WI38 (cell line): Measurements from ENCODE around the gene RPL29.

Source experiments
- H3K4me3 ChIP-seq: 2 replicates; pipeline ENCODE4 v1.5.1; 2011; ENCODE audit warnings: low read depth, mild to moderate bottlenecking, control low read depth, low read length
- TF ChIP-seq, protein P1 (sequence below): IDR thresholded peaks from 2 replicates; pipeline ENCODE4 v1.5.1; 2012; ENCODE audit warnings: low read depth, mild to moderate bottlenecking, control low read depth, low read length

RPL29 gene

DNA sequence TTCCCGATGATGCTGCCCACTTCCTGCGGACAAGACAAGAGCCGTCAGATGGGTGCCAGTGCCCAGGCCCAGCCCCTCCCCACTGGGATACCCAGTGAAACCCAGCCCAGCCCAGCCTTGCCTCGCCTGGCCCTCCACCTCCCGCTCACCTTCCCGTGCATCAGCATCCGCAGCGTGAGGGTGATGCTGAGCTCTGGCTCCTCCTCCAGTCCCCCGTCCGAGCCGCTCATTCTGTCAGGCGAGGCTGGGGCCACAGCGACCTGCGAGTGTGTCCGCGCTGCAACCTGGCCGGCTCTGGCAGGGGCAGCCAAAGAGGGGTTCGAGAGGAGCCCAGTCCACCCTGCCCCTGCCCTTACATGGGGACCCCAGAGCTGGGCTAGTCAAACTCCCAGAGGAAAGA is 34.7 kb downstream of the RPL29 start:
- H3K4me3 ChIP-seq = no peak overlapping the region
- TF ChIP-seq, protein P1, sequence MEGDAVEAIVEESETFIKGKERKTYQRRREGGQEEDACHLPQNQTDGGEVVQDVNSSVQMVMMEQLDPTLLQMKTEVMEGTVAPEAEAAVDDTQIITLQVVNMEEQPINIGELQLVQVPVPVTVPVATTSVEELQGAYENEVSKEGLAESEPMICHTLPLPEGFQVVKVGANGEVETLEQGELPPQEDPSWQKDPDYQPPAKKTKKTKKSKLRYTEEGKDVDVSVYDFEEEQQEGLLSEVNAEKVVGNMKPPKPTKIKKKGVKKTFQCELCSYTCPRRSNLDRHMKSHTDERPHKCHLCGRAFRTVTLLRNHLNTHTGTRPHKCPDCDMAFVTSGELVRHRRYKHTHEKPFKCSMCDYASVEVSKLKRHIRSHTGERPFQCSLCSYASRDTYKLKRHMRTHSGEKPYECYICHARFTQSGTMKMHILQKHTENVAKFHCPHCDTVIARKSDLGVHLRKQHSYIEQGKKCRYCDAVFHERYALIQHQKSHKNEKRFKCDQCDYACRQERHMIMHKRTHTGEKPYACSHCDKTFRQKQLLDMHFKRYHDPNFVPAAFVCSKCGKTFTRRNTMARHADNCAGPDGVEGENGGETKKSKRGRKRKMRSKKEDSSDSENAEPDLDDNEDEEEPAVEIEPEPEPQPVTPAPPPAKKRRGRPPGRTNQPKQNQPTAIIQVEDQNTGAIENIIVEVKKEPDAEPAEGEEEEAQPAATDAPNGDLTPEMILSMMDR = no peak

DNA sequence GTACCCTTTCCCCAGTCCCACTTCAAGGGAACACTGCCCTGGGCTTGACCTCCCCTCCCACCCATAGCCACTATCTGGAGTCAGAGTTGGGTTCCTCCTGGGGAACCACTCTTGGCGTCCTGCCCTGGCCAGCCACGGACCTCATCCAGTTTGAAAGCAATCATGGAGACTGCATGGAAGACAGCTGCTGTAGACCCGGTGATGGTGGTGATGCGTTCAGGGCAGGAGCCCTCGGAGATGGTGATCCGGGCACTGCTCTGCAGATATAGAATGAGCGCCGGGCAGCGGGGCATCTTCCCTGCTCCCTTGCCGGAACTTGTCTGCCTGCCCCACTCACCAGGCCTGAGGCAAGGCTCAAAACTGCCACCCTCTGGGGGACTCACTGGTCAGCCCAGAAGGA is 35.3 kb downstream of the RPL29 start:
- no peak overlapping the region for H3K4me3 ChIP-seq
- TF ChIP-seq, protein P1 = no peak

DNA sequence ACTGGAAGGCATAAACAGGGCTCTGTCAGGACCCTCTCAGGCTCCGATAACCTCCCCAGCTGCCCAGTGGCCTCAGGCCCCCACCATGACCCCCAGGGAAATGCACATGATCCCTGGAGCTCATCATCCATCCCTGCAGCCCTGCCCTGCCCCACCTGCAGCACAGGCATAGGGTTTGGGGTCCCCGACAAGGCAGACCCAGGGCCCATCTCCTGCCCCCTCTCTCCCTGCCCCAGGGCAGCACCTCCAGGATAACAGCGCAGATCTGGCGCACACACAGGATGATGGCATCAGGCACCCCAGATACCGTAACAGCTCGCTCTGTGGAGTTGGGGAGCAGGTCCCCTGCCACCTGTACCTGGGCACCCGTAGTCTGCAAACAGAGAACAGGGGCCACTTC is 36.0 kb downstream of the RPL29 start:
- H3K4me3 ChIP-seq = no peak overlapping the region
- TF ChIP-seq, protein P1 = no peak

DNA sequence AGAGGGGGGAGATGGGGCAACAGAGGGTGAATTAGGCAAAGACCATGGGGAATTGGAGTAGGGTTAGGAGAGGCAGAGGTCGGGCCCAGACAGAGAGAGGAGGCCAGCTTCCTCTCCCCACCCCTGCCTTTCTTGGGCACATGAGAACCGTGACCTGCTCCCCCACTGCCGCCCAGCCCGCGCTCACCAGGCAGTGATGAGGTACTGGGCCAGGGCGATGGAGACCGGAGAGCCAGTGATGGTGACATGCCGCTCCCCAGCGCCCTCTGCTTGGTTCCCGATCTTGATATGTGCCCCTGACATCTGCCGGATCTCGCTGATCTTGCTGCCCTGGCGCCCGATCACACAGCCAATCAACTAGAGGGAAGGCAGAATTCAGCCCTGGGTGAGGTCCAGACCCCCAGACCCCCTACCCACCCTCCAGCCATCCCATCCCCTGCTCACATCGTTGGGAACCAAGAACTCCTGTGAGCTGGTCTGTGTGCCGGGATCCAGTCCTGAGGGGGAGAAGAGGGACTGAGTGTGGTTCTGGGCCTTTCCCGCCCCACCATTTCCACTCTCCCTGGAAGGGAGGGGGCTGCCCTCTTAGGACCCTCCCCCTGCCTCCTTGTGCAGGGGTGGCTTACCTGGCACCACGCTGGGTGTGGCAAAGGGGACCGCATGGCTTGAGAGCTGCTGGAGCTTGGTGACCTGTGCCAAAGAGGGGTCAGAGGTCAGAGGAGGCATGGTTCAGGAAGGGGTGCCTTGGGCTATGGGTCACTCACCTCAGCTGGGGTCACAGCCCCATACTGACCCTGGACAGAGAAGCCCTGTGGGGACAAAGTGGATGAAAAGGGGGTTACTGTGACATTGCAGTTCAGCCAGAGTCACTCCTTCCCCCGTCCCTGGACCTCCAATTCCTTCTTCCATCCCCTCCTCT is 36.8 kb downstream of the RPL29 start:
- TF ChIP-seq, protein P1 = no peak
- no peak overlapping the region for H3K4me3 ChIP-seq

DNA sequence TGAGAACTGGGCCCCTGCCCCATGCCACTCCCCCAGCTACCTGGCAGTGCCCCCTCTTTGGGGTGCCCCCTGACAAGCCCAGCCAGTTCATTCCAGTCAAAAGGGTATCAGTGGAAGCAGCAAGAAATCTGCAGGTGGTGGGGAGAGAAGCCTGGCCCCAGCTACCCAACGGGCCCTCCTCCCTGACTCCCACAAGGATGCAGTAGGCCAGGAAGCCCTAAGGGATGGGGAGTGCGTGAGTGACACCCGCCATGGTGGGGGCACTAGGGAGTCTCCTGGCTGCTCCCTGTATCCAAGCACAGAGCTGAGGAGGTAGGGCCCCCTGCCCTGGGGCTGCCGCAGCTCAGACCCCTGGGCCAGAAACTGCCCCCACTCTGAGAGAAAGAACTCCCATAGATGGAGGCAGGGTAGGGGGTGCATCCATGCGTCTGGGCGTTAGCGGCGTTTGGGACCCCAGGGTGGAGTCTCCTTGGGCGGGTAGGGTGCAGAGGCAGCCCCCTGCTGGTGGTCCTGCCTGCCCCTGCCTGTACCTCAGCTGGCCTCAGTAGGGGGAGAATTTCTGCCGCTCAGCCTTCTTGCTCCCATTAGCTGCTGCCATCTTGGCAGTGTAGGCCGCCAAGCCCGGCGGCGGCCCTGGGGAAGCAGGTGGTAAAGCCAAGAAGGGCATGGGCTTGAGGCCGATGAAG is 38.0 kb downstream of the RPL29 start:
- no peak overlapping the region for H3K4me3 ChIP-seq
- TF ChIP-seq, protein P1 = no peak

DNA sequence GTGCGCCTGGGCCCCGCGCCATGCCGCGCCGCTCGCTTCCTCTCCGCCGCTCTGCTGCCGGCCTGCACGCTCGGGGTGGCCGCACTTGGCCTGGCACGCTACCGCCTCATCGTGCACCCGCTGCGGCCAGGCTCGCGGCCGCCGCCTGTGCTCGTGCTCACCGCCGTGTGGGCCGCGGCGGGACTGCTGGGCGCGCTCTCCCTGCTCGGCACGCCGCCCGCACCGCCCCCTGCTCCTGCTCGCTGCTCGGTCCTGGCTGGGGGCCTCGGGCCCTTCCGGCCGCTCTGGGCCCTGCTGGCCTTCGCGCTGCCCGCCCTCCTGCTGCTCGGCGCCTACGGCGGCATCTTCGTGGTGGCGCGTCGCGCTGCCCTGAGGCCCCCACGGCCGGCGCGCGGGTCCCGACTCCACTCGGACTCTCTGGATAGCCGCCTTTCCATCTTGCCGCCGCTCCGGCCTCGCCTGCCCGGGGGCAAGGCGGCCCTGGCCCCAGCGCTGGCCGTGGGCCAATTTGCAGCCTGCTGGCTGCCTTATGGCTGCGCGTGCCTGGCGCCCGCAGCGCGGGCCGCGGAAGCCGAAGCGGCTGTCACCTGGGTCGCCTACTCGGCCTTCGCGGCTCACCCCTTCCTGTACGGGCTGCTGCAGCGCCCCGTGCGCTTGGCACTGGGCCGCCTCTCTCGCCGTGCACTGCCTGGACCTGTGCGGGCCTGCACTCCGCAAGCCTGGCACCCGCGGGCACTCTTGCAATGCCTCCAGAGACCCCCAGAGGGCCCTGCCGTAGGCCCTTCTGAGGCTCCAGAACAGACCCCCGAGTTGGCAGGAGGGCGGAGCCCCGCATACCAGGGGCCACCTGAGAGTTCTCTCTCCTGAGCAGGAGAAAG is 39.6 kb downstream of the RPL29 start:
- no peak overlapping the region for H3K4me3 ChIP-seq
- TF ChIP-seq, protein P1 = peak; percentile 27; the same call in 1 of the 2 replicates
